ENCODE data around the gene AXDND1.
"Not testable (repeated sequence)": the region's sequence is repeated elsewhere in the genome, so short reads cannot be mapped to it uniquely, and the experiment has no call there.

- TF ChIP-seq CTCF, POLR2A (IDR thresholded peaks at IDR 0.05): not testable (repeated sequence)
Measured at GRCh38 chr1:179440301-179440700, 74.5 kb downstream of the AXDND1 start.
